Activated T-helper 1 cell treated with anti-CD3 and anti-CD28 coated beads, Interleukin-2, amount 50 U/mL, for 16 hours (primary cell): ENCODE measurements around the gene ZPR1.
"Not testable (repeated sequence)": the region's sequence is repeated elsewhere in the genome, so short reads cannot be mapped to it uniquely, and the experiment has no call there.

Experiments used
- DNase-seq, 2 donors: peaks; one replicate each; pipeline ENCODE4 v3.0.0-alpha.2; 2020; ENCODE audit warnings: low read depth in 1 of 2, low spot score in 1 of 2

Gene ZPR1

GRCh38 chr11:116823031-116823843 lies 35.4 kb upstream of the ZPR1 start, which contains the start of gene APOA4:
TSS of gene APOA4 (minus strand) at chr11:116823304. CDS start at chr11:116823191, 113 bp downstream.
- DNase-seq: no peak

- no peak for DNase-seq
Observed at GRCh38 chr11:116822575-116822974, 34.8 kb upstream of the ZPR1 start.

GRCh38 chr11:116821050-116821918 lies 33.5 kb upstream of the ZPR1 start:
- DNase-seq: no peak

GRCh38 chr11:116819049-116819448 lies 31.2 kb upstream of the ZPR1 start:
- no peak for DNase-seq

- DNase-seq: no peak
Observed at GRCh38 chr11:116814502-116814901, 26.7 kb upstream of the ZPR1 start.

- DNase-seq: no peak
Observed at GRCh38 chr11:116813781-116814471, 26.1 kb upstream of the ZPR1 start.

- DNase-seq: no peak
Observed at GRCh38 chr11:116813170-116813569, 25.3 kb upstream of the ZPR1 start.

GRCh38 chr11:116812109-116812508 lies 24.3 kb upstream of the ZPR1 start:
- DNase-seq: no peak

GRCh38 chr11:116811194-116811593 lies 23.4 kb upstream of the ZPR1 start:
- DNase-seq: no peak

- no peak for DNase-seq
Observed at GRCh38 chr11:116808262-116809175, 20.7 kb upstream of the ZPR1 start.

- no peak for DNase-seq
Observed at GRCh38 chr11:116807601-116808261, 19.9 kb upstream of the ZPR1 start.

GRCh38 chr11:116804001-116804400 lies 16.2 kb upstream of the ZPR1 start:
- no peak for DNase-seq

- not testable (repeated sequence) for DNase-seq
Observed at GRCh38 chr11:116801662-116802061, 13.8 kb upstream of the ZPR1 start.

GRCh38 chr11:116800610-116801009 lies 12.8 kb upstream of the ZPR1 start:
- no peak for DNase-seq

GRCh38 chr11:116798368-116798767 lies 10.5 kb upstream of the ZPR1 start:
- DNase-seq: no peak

GRCh38 chr11:116797816-116798215 lies 10.0 kb upstream of the ZPR1 start:
- no peak for DNase-seq

- DNase-seq: no peak
Observed at GRCh38 chr11:116796548-116796947, 8.7 kb upstream of the ZPR1 start.

GRCh38 chr11:116794851-116795250 lies 7.0 kb upstream of the ZPR1 start:
- no peak for DNase-seq

- no peak for DNase-seq
Observed at GRCh38 chr11:116793772-116794097, 5.9 kb upstream of the ZPR1 start.
